Effector CD8-positive, alpha-beta T cell (primary cell): ENCODE results near the gene PHC2.
"Not testable (repeated sequence)": the region's sequence is repeated elsewhere in the genome, so short reads cannot be mapped to it uniquely, and the experiment has no call there.

ENCODE experiments used
- DNase-seq: peaks from one replicate; lab custom pipeline; 2025; lab: John Stamatoyannopoulos, UW

Gene PHC2

DNA sequence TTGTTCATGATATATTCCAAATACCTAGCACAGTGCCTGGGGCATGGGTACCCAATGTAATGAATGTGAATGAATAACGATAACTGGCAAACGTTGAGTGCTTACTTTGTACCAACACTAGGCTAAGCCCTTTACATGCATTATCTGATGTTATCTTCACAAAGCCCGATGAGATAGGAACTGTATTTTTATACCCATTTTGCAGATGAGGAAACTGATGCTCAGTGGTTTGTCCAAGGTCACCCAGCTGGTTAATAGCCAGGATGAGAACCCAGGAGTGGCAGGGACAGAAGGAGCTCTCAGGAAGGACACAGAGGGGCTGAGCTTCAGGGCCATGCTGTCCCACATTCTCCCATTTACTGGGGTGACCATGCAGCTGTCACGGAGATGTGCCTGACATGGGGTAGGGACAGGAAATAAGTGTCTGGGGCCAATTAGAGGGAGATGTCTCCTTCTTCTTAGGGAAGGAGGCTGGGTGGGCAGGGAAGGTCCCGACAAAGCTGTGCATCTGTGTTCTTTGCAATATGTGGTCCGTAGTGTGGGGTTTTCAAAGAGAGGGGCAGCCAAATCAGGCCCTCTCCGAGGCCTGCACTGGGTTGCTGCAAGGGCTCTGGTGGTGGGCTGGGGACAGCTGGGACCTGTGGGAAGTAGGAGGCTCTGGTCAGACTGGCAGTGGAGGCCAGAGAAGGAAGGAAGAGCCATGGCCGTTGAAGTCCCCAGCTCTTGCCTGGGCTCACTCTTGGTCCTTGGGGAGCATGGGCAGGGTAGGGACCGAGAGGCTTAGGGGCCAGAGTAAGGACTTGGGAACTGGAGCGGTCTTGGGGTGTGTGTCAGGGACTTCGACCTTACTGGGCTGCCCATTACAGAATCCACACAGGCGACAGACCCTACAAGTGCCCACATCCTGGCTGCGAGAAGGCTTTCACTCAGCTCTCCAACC is 136.6 kb downstream of the PHC2 start:
- no peak for DNase-seq

GRCh38 chr1:33292726-33293340 is 138.1 kb downstream of the PHC2 start:
- DNase-seq = no peak

DNA sequence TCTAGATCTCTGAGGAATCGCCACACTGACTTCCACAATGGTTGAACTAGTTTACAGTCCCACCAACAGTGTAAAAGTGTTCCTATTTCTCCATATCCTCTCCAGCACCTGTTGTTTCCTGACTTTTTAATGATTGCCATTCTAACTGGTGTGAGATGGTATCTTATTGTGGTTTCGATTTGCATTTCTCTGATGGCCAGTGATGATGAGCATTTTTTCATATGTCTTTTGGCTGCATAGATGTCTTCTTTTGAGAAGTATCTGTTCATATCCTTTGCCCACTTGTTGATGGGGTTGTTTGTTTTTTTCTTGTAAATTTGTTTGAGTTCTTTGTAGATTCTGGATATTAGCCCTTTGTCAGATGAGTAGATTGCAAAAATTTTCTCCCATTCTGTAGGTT is 140.3 kb downstream of the PHC2 start:
- not testable (repeated sequence) for DNase-seq

DNA sequence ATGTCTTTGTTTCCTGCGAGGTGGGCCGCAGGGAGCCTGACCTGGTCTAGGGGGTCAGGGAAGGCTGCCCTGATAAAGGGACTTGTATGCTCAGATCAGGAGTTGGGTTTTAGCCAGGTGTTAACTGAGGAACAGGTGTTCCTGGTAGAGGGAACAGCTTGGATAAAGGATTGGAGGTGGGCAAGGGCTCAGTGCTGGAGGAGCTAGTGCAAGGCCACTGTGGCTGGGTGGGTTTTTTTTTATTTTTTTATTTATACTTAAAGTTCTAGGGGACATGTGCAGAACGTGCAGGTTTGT is 141.1 kb downstream of the PHC2 start:
- no peak for DNase-seq

- no peak for DNase-seq
Measured at GRCh38 chr1:33288976-33289857, 141.7 kb downstream of the PHC2 start.

DNA sequence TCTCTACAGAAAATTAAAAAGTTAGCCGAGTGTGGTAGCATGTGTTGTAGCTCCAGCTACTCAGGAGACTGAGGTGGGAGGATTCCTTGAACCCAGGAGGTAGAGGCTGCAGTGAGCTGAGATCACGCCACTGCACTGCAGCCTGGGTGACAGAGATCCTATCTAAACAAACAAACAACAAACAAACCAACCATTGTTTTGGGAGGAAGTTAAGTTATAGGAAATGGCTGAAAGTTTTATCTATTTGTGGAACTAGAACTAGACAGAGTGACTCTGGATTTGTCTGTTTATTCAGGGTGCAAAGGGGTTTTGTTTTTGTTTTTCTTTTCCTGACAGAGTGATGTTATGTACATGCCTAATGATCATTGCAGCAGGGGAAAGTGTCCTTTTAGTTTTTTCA is 143.6 kb downstream of the PHC2 start:
- no peak for DNase-seq

DNA sequence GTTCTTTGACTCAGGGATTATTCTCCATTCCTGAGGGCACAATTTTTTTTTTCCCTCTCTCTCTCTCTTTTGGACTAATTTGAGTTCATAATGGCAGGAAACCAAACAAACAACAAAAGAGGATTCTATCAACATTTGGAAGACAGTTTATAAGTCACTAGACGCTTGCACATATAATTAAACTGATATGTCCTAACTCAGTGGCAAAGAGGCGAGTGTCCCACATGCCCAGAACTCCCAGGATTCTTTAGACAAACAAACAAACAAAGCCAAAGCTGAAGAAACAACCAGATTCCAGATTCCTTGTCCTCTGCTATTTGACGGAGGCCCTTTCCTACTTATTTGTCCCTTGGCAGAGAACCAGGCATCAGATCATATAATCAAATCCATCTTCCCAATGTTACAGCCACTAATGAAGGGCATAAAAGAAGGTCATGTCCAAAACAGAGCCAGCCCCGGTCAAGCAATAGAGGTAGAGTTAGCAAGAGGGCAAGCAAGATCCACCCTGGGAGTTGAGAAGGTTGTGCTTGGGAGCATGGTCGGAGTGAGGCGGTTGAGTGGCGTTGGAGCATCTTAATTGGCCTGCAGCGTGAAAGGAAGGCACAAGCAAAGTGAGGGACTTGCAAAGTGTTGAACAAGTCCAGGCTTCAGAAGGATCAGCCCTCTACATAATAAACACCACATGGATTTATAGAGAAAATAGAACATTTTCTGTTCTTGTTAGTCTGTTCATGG is 144.3 kb downstream of the PHC2 start:
- no peak for DNase-seq

GRCh38 chr1:33284049-33284448 is 146.8 kb downstream of the PHC2 start:
- no peak for DNase-seq

DNA sequence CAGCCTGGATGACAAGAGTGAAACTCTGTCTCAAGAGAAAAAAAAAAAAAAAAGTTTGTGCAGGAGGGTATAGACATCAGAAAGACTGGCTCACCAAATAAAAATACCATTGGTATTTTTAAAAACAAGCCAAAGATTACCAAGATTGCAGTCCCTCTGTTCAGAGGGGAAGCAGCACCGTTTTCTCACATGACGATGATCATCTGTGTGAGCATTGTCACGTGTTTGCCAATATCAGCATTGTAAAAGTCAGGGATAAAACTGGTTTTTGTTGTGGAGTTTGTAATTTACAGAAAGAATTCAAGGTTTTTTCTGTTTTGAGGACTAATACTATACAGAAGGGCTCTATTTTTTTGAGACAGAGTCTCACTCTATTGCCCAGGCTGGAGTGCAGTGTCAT is 148.1 kb downstream of the PHC2 start:
- DNase-seq = no peak

GRCh38 chr1:33281554-33282303 is 149.2 kb downstream of the PHC2 start:
- no peak for DNase-seq

- no peak for DNase-seq
Measured at GRCh38 chr1:33280091-33280661, 150.7 kb downstream of the PHC2 start.

DNA sequence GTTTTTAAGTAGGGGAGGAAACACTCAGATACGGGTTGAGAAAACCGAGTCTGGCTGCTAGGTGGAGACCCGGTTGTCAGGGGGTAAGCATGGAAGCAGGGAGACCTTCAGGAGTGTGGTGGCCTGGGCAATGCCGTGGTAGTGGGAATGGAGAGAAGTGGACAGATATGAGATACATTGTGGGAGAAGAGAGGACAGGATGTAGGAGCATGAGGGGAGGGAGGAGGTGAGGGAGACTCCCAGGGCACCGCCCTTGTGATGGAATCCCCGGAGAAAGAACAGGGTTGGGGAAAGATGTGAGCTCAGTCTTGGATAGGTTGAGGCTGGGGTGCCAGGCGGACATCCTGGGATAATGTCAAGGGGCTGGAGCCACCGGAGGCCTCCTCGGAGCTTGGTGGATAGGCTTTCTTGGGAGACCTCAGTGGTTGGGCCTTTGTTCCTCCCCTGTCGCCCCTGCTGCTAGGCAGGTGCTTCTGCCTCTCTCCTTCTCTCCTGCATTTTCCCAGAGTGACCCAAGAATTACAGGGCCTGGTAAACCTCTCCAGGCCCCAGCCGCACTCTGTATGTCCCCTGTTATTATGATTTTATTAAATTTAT is 153.3 kb downstream of the PHC2 start:
- DNase-seq = no peak

- no peak for DNase-seq
Measured at GRCh38 chr1:33276573-33277298, 154.2 kb downstream of the PHC2 start.

DNA sequence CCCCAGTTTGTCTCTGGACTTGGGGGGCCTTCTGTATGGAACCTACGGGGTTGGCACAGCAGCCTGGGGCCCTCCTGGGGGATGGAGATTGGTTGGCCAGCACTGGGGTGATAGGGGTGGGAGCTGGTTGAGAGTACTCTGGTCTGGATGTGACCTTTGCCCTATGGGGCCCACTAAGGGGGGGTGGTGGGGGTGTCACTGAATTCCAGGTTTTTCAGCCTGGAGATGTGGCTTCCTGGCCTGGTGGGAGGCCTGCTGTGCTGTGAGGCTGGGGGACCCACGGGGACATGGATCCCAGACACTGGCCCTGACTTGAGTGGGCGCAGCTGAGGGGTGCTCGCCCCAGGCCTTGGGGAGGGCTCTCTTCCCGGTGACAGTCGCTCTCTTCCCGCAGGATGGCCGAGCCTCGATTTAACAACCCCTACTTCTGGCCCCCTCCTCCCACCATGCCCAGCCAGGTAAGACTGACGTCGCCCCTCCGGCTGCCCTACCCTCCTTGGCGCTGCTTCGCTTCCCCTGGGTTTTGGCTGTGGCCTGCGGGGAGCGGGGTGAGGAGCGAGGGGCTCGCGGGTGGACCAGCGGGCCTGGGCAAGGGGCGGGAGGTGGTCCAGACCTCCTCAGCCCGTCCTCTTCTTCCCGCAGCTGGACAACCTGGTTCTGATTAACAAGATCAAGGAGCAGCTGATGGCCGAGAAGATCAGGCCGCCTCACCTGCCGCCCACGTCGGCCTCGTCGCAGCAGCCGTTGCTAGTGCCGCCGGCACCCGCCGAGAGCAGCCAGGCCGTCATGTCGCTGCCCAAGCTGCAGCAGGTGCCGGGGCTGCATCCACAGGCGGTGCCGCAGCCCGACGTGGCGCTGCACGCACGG is 155.0 kb downstream of the PHC2 start:
- DNase-seq = no peak

- DNase-seq = no peak
Measured at GRCh38 chr1:33275195-33275594, 155.7 kb downstream of the PHC2 start.

GRCh38 chr1:33274446-33274845 is 156.4 kb downstream of the PHC2 start:
- DNase-seq = no peak

DNA sequence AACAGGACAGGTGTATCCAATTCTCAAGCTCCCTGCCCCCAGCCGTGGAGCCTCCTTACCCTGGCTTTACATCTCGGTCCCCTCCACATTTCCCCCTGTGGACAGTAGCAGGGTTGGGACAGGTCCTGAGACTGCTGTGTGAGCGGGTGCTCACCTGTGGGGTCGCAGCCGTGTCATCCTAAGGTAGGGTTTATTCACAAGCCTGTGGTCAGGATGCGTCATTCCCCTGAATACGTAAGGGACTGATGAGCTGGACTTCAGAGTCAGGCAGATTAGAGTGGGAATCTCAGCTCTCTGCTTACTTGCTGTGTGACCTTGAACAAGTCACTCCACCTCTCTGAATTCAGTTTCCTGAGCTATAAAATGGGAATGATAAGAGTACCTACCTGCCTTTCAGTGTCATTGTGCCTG is 156.9 kb downstream of the PHC2 start:
- no peak for DNase-seq
